Measurements from ENCODE around the gene LPP. TPM values are rescaled to one million over a fixed set of nuclear protein-coding genes. Genes with fewer than 3 reads are reported as not detected.

LPP gene
- total RNA-seq, 1 donor from 2014 or later, result 23.1 TPM

DNA sequence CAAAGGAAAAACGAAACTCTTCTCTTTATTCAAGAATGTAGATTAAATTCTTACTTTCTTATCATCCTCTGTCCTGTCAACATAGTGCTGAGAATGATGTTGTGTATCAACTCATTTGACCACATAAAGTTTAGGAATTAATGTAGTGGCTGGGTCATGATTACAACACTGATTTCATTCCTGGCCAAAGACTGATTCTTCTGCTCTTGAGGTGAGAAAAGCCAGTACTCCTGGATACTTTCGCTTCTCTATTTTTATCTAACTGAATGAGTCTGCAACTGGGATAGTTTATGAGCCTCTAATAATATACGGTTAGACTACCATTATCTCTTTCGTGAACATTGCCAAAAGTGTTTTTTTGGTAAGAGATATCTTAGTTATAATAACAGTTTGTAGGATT, 173.0 kb downstream of the LPP start:
- TF ChIP-seq, protein P1, sequence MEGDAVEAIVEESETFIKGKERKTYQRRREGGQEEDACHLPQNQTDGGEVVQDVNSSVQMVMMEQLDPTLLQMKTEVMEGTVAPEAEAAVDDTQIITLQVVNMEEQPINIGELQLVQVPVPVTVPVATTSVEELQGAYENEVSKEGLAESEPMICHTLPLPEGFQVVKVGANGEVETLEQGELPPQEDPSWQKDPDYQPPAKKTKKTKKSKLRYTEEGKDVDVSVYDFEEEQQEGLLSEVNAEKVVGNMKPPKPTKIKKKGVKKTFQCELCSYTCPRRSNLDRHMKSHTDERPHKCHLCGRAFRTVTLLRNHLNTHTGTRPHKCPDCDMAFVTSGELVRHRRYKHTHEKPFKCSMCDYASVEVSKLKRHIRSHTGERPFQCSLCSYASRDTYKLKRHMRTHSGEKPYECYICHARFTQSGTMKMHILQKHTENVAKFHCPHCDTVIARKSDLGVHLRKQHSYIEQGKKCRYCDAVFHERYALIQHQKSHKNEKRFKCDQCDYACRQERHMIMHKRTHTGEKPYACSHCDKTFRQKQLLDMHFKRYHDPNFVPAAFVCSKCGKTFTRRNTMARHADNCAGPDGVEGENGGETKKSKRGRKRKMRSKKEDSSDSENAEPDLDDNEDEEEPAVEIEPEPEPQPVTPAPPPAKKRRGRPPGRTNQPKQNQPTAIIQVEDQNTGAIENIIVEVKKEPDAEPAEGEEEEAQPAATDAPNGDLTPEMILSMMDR (IDR thresholded peaks at IDR 0.05; ENCODE audit: partially characterized antibody, unreplicated experiment), result no peak

DNA sequence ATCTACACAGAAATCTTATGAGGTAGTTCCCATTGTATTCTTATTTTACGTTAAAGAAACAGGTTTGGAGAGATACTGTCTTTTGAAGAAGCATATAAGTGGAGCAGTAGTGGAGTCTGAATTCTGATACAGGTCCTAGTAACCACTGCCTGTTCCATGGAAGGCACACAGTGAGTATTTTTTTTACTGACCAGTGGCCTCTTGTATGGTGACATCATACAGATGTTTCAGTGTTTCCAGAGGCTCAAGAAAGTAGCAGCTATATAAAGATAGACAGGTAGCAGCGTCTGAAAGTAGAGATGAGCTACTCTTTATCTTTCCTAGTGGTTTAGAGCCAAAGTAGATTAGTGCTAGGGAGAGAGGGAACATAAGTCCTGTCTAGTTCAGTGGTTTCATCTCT, 173.5 kb downstream of the LPP start:
- peaks cover 7% of the 10 kb centered on the region for H3K4me1 Mint-ChIP-seq (ENCODE audit: low read depth, unreplicated experiment)
- DNase-seq, result no peak
- no peaks in the 10 kb centered on the region for H3K27me3 Mint-ChIP-seq (ENCODE audit: unreplicated experiment)
- TF ChIP-seq, protein P1 (IDR thresholded peaks at IDR 0.05; ENCODE audit: partially characterized antibody, unreplicated experiment), result no peak
- no peak overlapping the region for H3K4me3 Mint-ChIP-seq (ENCODE audit: unreplicated experiment)
- no peaks in the 10 kb centered on the region for H3K9me3 Mint-ChIP-seq (ENCODE audit: unreplicated experiment)
- no peak overlapping the region for H3K27ac Mint-ChIP-seq (ENCODE audit: unreplicated experiment)
- H3K36me3 Mint-ChIP-seq (ENCODE audit: unreplicated experiment), result no peaks in the 10 kb centered on the region

More for the DNA sequence above, 173.0 kb downstream of the LPP start:
- H3K9me3 Mint-ChIP-seq (ENCODE audit: unreplicated experiment), result no peaks in the 10 kb centered on the region
- H3K27ac Mint-ChIP-seq (ENCODE audit: unreplicated experiment), result no peak overlapping the region
- H3K4me1 Mint-ChIP-seq (ENCODE audit: low read depth, unreplicated experiment), result peaks cover 7% of the 10 kb centered on the region
- no peak for DNase-seq
- H3K36me3 Mint-ChIP-seq (ENCODE audit: unreplicated experiment), result no peaks in the 10 kb centered on the region
- no peak overlapping the region for H3K4me3 Mint-ChIP-seq (ENCODE audit: unreplicated experiment)
- H3K27me3 Mint-ChIP-seq (ENCODE audit: unreplicated experiment), result no peaks in the 10 kb centered on the region

DNA sequence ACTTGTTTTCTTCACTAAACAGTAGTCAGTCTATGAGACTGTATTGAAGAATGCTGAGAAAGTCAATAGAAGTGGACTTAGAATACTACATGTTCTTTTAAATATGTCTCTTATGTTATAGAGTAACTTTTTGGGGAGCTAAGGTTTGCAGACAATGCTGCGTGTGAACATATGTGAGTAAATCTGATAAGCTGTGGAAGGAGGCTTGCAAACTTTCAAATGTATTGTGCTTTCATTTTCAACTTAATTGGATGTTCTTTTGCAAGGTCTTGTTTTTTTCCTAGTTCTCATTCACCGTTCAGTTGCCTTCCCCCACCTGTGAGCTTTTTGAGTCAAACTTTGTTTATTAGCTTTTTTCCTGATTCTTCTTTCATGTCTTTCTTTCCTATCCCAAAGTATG, 176.2 kb downstream of the LPP start:
- TF ChIP-seq, protein P1 (IDR thresholded peaks at IDR 0.05; ENCODE audit: partially characterized antibody, unreplicated experiment), result no peak
- Mint-ChIP-seq H3K4me1 (ENCODE audit: low read depth, unreplicated experiment) (peaks cover 7% of the 10 kb centered on the region), H3K9me3 (ENCODE audit: unreplicated experiment) (peaks cover 2% of the 10 kb centered on the region), H3K36me3 (ENCODE audit: unreplicated experiment) (no peaks in the 10 kb centered on the region), H3K4me3 (ENCODE audit: unreplicated experiment) (no peak overlapping the region), H3K27ac (ENCODE audit: unreplicated experiment) (no peak overlapping the region), H3K27me3 (ENCODE audit: unreplicated experiment) (no peaks in the 10 kb centered on the region)
- no peak for DNase-seq

DNA sequence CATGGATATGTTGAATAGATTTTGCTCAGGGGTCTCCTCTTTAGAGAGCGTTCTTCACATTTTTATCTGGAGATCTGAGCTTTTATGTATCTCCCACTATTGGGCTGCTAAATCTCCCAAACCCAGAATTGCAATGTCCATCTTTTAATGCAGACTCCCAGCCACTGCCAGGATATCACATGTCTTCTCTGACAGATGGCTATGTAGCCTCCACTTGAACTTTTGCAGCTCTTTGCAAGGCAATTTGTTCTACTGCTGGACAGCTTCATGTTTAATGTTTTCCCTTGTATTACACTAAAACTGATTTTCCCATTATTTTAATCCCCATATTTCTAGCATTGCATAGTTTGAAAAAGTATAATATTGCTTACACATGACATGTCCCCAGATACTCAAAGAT, 177.2 kb downstream of the LPP start:
- no peaks in the 10 kb centered on the region for H3K27me3 Mint-ChIP-seq (ENCODE audit: unreplicated experiment)
- no peak for DNase-seq
- H3K4me3 Mint-ChIP-seq (ENCODE audit: unreplicated experiment), result no peak overlapping the region
- H3K4me1 Mint-ChIP-seq (ENCODE audit: low read depth, unreplicated experiment), result peaks cover 7% of the 10 kb centered on the region
- H3K9me3 Mint-ChIP-seq (ENCODE audit: unreplicated experiment), result peaks cover 2% of the 10 kb centered on the region
- no peaks in the 10 kb centered on the region for H3K36me3 Mint-ChIP-seq (ENCODE audit: unreplicated experiment)
- TF ChIP-seq, protein P1 (IDR thresholded peaks at IDR 0.05; ENCODE audit: partially characterized antibody, unreplicated experiment), result no peak
- H3K27ac Mint-ChIP-seq (ENCODE audit: unreplicated experiment), result no peak overlapping the region

DNA sequence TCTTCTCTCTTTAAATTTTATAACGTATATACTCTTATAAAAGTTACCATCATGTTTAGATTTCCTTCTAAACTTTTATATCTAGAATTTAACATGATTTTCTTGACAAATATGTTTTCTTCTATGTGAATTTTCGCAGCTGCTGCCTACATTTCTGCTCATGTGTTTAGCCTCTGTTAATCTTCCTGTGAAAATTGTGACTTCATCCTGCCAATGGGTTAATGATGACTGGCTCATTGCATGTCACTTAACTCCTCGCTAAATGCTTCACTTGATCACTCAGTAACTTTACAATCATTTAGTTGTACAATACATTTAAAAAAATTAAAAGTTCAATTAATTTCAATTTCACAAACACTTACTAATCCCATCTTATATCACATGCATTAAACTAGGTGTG, 178.1 kb downstream of the LPP start:
- no peak for DNase-seq
- H3K4me3 Mint-ChIP-seq (ENCODE audit: unreplicated experiment), result no peak overlapping the region

More for the DNA sequence above, 178.1 kb downstream of the LPP start:
- TF ChIP-seq, protein P1 (IDR thresholded peaks at IDR 0.05; ENCODE audit: partially characterized antibody, unreplicated experiment), result no peak
- no peaks in the 10 kb centered on the region for H3K27me3 Mint-ChIP-seq (ENCODE audit: unreplicated experiment)
- H3K4me1 Mint-ChIP-seq (ENCODE audit: low read depth, unreplicated experiment), result peaks cover 7% of the 10 kb centered on the region
- H3K36me3 Mint-ChIP-seq (ENCODE audit: unreplicated experiment), result no peaks in the 10 kb centered on the region
- no peak overlapping the region for H3K27ac Mint-ChIP-seq (ENCODE audit: unreplicated experiment)
- H3K9me3 Mint-ChIP-seq (ENCODE audit: unreplicated experiment), result peaks cover 2% of the 10 kb centered on the region

Measured in glutamatergic neuron (in vitro differentiated cells).